ENCODE data around the gene MEX3B.
"Not testable (repeated sequence)": the region's sequence is repeated elsewhere in the genome, so short reads cannot be mapped to it uniquely, and the experiment has no call there.

Gene MEX3B

GRCh38 chr15:82014989-82015388, 30.8 kb downstream of the MEX3B start:
- no peak for DNase-seq

GRCh38 chr15:82012908-82013307, 32.9 kb downstream of the MEX3B start:
- no peak for DNase-seq

GRCh38 chr15:82005239-82005638, 40.6 kb downstream of the MEX3B start:
- DNase-seq = no peak

- DNase-seq = no peak
Observed at GRCh38 chr15:82003916-82004315, 41.9 kb downstream of the MEX3B start.

- not testable (repeated sequence) for DNase-seq
Observed at GRCh38 chr15:81995081-81995480, 50.7 kb downstream of the MEX3B start.

GRCh38 chr15:81992523-81992922, 53.3 kb downstream of the MEX3B start:
- DNase-seq = no peak

All from amygdala (tissue), 56 donors.